ENCODE results near the gene KRTAP4-9. TPM values are rescaled to one million over a fixed set of nuclear protein-coding genes. Genes with fewer than 3 reads are reported as not detected.
"Not testable (repeated sequence)": the region's sequence is repeated elsewhere in the genome, so short reads cannot be mapped to it uniquely, and the experiment has no call there.

The KRTAP4-9 gene
- total and polyA plus RNA-seq, 10 of the 15 experiments (the other 5 are each of a cell fraction or from before 2014, with no cell fraction given): not detected

DNA sequence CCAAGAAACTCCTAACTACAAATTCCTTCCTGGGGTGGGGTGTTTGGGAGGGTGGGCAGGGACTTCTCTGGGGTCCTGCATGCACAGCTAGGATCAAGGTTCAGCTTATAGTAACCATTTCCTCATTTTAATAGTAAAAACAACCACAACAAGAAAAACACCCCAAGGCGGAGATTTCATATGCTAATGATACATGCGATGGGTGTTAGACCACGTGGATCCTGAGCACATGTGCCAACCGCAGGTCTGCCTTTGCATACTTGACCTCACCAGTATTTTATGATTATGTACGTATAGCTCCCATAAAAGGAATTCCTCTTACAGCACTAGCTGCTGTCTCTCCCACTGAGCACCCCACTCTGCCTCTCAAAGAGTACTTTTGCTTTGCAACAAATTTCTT, 11.1 kb downstream of the KRTAP4-9 start:
- no peaks in the 10 kb centered on the region for H4K20me1 ChIP-seq (ENCODE audit: control insufficient read depth, insufficient read depth)
- CTCF ChIA-PET: interaction anchor here (0.6 kb wide), 1 partner anchor 316 kb away, joined by 5 read pairs; no protein-coding TSS in a partner anchor
- H3K4me3 ChIP-seq: no peak overlapping the region
- 2% methylated on average over 5 of the region's 5 CpGs for WGBS (ENCODE audit: insufficient coverage, insufficient replicate concordance, low lambda C conversion rate, missing lambda C conversion rate)
- no peaks in the 10 kb centered on the region for H3K9me3 ChIP-seq (replicated peaks; ENCODE audit: control insufficient read depth, insufficient read depth, low read length)
- no TSS peak for BruUV-seq (replicated peaks)
- SMC1A ChIA-PET (ENCODE audit: uncharacterized antibody, unreplicated experiment): no interaction called here
- POLR2A ChIA-PET: no interaction called here
- RAD21 ChIA-PET (ENCODE audit: unreplicated experiment): no interaction called here
- no peak overlapping the region for H3K27ac ChIP-seq (ENCODE audit: control insufficient read depth, insufficient read depth)
- no peaks in the 10 kb centered on the region for H3K36me3 ChIP-seq (ENCODE audit: control insufficient read depth in 2 of 2, insufficient read depth in 2 of 2, low read length in 1 of 2)
- H3K4me1 ChIP-seq (ENCODE audit: control insufficient read depth, insufficient read depth, low read length): no peaks in the 10 kb centered on the region
- H3K79me2 ChIP-seq (ENCODE audit: control insufficient read depth, insufficient read depth, low read length): no peaks in the 10 kb centered on the region
- DNase-seq (ENCODE audit: low read depth, low spot score) (no peak), ATAC-seq (no peak), FAIRE-seq (no peak)
- in situ Hi-C loops (cut with MboI) (no loop called here), intact Hi-C loops (cut with micrococcal nuclease; ENCODE audit: unreplicated experiment) (no loop called here)
- no peak overlapping the region for H3K9ac ChIP-seq (ENCODE audit: control insufficient read depth, insufficient read depth, low read length)
- H3K27me3 ChIP-seq (replicated peaks in 1 of 2; ENCODE audit: control insufficient read depth in 2 of 2, insufficient read depth in 2 of 2, low read length in 1 of 2): no peaks in the 10 kb centered on the region
- TF ChIP-seq, protein P1, sequence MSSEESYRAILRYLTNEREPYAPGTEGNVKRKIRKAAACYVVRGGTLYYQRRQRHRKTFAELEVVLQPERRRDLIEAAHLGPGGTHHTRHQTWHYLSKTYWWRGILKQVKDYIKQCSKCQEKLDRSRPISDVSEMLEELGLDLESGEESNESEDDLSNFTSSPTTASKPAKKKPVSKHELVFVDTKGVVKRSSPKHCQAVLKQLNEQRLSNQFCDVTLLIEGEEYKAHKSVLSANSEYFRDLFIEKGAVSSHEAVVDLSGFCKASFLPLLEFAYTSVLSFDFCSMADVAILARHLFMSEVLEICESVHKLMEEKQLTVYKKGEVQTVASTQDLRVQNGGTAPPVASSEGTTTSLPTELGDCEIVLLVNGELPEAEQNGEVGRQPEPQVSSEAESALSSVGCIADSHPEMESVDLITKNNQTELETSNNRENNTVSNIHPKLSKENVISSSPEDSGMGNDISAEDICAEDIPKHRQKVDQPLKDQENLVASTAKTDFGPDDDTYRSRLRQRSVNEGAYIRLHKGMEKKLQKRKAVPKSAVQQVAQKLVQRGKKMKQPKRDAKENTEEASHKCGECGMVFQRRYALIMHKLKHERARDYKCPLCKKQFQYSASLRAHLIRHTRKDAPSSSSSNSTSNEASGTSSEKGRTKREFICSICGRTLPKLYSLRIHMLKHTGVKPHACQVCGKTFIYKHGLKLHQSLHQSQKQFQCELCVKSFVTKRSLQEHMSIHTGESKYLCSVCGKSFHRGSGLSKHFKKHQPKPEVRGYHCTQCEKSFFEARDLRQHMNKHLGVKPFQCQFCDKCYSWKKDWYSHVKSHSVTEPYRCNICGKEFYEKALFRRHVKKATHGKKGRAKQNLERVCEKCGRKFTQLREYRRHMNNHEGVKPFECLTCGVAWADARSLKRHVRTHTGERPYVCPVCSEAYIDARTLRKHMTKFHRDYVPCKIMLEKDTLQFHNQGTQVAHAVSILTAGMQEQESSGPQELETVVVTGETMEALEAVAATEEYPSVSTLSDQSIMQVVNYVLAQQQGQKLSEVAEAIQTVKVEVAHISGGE (CRISPR knock-in tag; IDR thresholded peaks at IDR 0.05): no peak
- no peak for TF ChIP-seq ESRRA (IDR thresholded peaks at IDR 0.05; ENCODE audit: low read length)
- TF ChIP-seq, protein P2, sequence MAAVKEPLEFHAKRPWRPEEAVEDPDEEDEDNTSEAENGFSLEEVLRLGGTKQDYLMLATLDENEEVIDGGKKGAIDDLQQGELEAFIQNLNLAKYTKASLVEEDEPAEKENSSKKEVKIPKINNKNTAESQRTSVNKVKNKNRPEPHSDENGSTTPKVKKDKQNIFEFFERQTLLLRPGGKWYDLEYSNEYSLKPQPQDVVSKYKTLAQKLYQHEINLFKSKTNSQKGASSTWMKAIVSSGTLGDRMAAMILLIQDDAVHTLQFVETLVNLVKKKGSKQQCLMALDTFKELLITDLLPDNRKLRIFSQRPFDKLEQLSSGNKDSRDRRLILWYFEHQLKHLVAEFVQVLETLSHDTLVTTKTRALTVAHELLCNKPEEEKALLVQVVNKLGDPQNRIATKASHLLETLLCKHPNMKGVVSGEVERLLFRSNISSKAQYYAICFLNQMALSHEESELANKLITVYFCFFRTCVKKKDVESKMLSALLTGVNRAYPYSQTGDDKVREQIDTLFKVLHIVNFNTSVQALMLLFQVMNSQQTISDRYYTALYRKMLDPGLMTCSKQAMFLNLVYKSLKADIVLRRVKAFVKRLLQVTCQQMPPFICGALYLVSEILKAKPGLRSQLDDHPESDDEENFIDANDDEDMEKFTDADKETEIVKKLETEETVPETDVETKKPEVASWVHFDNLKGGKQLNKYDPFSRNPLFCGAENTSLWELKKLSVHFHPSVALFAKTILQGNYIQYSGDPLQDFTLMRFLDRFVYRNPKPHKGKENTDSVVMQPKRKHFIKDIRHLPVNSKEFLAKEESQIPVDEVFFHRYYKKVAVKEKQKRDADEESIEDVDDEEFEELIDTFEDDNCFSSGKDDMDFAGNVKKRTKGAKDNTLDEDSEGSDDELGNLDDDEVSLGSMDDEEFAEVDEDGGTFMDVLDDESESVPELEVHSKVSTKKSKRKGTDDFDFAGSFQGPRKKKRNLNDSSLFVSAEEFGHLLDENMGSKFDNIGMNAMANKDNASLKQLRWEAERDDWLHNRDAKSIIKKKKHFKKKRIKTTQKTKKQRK (IDR thresholded peaks at IDR 0.05; ENCODE audit: low read depth, low read length): no peak
- no peak for TF ChIP-seq ZSCAN29 (IDR thresholded peaks at IDR 0.05)
- TF ChIP-seq IKZF2 (IDR thresholded peaks at IDR 0.05): no peak
- 0 out of 2 replicates have a peak, but pooled peaks have one; percentile 6 for TF ChIP-seq SPI1 (IDR thresholded peaks at IDR 0.05; ENCODE audit: borderline replicate concordance, insufficient read depth, low read depth, low read length)
- TF ChIP-seq, protein P3, sequence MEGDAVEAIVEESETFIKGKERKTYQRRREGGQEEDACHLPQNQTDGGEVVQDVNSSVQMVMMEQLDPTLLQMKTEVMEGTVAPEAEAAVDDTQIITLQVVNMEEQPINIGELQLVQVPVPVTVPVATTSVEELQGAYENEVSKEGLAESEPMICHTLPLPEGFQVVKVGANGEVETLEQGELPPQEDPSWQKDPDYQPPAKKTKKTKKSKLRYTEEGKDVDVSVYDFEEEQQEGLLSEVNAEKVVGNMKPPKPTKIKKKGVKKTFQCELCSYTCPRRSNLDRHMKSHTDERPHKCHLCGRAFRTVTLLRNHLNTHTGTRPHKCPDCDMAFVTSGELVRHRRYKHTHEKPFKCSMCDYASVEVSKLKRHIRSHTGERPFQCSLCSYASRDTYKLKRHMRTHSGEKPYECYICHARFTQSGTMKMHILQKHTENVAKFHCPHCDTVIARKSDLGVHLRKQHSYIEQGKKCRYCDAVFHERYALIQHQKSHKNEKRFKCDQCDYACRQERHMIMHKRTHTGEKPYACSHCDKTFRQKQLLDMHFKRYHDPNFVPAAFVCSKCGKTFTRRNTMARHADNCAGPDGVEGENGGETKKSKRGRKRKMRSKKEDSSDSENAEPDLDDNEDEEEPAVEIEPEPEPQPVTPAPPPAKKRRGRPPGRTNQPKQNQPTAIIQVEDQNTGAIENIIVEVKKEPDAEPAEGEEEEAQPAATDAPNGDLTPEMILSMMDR (IDR thresholded peaks at IDR 0.05 in 2 of 3, conservative IDR thresholded peaks at IDR 0.05 in 1 of 3; ENCODE audit: control insufficient read depth in 2 of 3, extremely low read depth in 1 of 3, insufficient read depth in 1 of 3, low read depth in 3 of 3, low read length in 3 of 3): no peak
- H2AFZ ChIP-seq (ENCODE audit: control insufficient read depth, low read depth, low read length): no peak overlapping the region
- no peak overlapping the region for H3K4me2 ChIP-seq (ENCODE audit: control insufficient read depth, insufficient read depth)

DNA sequence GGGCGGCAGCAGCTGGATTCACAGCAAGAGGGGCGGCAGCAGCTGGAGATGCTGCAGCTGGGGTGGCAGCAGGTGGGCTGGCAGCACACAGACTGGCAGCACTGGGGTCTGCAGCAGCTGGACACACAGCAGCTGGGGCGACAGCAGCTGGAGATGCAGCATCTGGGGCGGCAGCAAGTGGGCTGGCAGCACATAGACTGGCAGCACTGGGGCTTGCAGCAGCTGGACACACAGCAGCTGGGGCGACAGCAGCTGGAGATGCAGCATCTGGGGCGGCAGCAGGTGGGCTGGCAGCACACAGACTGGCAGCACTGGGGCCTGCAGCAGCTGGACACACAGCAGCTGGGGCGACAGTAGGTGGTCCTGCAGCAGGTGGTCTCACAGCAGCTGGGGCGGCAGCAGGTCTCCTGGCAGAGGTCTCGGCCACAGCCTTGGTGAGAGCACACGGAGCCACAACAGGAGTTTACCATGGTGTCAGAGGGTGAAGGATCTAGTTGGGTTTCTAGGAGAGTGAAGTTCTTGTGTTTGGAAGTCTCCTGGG, 12.7 kb downstream of the KRTAP4-9 start, which contains the start of gene KRTAP4-11:
TSS of gene KRTAP4-11 (minus strand) at position 528 of the 541 bp plus-strand sequence. CDS start at position 470, 58 bp downstream.
- 12% methylated on average over 10 of the region's 10 CpGs for WGBS (ENCODE audit: insufficient coverage, insufficient replicate concordance, low lambda C conversion rate, missing lambda C conversion rate)
- BruUV-seq (replicated peaks); RAD21 ChIA-PET (ENCODE audit: unreplicated experiment); H3K27ac ChIP-seq (ENCODE audit: control insufficient read depth, insufficient read depth); SMC1A ChIA-PET (ENCODE audit: uncharacterized antibody, unreplicated experiment); CTCF ChIA-PET; H3K4me1 ChIP-seq (ENCODE audit: control insufficient read depth, insufficient read depth, low read length); ATAC-seq; intact Hi-C loops (cut with micrococcal nuclease; ENCODE audit: unreplicated experiment); H3K9me3 ChIP-seq (replicated peaks; ENCODE audit: control insufficient read depth, insufficient read depth, low read length); H4K20me1 ChIP-seq (ENCODE audit: control insufficient read depth, insufficient read depth); H3K4me2 ChIP-seq (ENCODE audit: control insufficient read depth, insufficient read depth); H3K27me3 ChIP-seq (replicated peaks in 1 of 2; ENCODE audit: control insufficient read depth in 2 of 2, insufficient read depth in 2 of 2, low read length in 1 of 2); in situ Hi-C loops (cut with MboI); H3K36me3 ChIP-seq (ENCODE audit: control insufficient read depth in 2 of 2, insufficient read depth in 2 of 2, low read length in 1 of 2); DNase-seq (ENCODE audit: low read depth, low spot score); H2AFZ ChIP-seq (ENCODE audit: control insufficient read depth, low read depth, low read length); H3K4me3 ChIP-seq; FAIRE-seq; H3K79me2 ChIP-seq (ENCODE audit: control insufficient read depth, insufficient read depth, low read length); POLR2A ChIA-PET; H3K9ac ChIP-seq (ENCODE audit: control insufficient read depth, insufficient read depth, low read length): not testable (repeated sequence)
